HG02885 (cell line): ENCODE results near the gene ZC3H13.
"Not testable (repeated sequence)": the region's sequence is repeated elsewhere in the genome, so short reads cannot be mapped to it uniquely, and the experiment has no call there.

Source experiments
- ATAC-seq: cut with Tn5 transposase; IDR thresholded peaks from one replicate; pipeline ENCODE4 v1.9.1; 2021; ENCODE audit warnings: mild to moderate bottlenecking; ENCODE audit not compliant: unreplicated experiment, poor library complexity

Gene ZC3H13

DNA sequence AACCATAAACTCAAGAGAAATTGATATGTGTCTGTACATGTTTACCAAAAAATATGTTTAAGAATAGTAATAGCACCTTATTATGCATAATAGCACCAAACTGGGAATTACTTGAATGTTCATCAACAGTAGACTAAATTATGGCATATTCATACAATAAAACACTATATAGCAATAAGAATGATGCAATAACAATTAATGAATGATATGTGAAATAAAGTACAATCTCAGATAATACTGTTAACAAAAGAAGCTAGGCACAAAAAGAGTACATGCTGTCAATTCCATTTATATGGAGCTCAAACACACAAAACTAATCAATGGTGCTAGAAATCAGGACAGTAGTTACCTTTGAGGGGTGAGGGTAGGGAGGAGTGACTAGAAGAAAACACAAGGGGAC is 36.3 kb downstream of the ZC3H13 start:
- ATAC-seq = no peak

DNA sequence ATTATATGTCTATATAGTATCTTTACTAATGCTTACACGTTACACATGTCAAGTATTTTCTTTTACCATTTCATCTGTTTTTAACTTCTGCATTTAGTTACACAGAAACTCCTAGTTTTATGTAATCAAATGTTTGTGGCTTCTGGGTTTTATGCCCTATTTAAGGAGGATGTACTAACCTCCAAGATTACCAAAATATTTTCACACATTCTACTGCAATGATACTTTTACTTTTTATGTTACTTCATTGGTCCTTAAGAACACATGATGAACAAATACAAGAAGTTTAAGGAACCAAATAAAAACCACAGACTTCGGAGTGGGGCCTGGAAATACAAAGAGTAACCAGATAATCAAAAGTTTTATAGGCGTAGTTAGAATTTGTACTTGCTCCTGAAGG is 37.2 kb downstream of the ZC3H13 start:
- ATAC-seq = no peak

DNA sequence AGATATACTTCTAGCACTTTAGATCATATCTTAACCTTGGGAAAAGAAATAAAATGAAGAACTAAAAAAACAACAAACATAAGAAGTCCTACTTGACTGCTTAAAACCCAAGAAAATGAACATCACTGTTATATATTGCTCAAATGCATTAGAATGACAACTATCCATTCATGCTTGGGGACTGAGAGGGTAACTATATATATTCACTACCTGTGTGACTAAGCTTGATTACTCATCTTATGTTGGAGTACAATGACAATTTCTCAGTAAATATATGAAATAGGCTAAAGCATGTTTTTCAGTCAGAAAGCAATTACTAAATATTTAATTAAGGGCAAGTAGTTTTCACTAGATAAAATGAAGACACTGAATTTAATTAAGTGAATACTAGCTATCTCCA is 40.1 kb downstream of the ZC3H13 start:
- ATAC-seq = no peak

DNA sequence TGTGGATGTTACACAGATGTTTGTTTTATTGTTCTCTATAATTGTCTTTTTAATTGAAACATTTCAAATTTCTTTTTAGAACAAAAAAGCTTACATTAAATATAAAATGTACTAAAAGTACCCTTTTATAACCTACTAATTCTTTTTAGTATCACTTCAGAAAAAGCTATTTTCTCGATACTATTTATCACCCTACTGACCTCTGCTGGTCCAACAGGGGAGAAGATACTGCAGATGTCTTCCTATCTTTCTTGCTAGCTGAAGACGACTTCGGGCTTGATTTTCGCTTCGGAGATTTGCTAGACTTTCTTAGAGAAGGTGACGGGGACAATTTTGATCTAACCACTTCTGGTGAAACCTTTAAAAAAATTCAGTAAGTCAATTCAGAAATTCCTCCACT is 42.4 kb downstream of the ZC3H13 start:
- no peak for ATAC-seq

DNA sequence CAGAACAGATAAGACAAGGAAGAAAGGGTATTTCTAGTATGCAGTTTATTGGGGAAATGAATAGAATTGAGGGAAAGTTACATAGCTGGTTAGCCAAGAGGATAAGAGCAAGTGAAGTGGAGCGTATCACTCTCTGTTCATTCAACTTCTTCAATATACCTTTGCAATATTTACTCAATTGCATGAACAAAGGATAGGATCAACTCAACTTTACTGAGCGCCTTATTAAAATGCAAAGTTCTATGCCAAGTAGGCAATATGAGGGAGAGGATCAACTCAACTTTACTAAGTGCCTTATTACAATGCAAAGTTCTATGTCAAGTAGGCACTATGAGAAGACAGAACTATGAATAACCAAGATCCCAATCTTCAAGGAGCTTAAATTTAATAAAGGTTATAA is 43.9 kb downstream of the ZC3H13 start:
- no peak for ATAC-seq

DNA sequence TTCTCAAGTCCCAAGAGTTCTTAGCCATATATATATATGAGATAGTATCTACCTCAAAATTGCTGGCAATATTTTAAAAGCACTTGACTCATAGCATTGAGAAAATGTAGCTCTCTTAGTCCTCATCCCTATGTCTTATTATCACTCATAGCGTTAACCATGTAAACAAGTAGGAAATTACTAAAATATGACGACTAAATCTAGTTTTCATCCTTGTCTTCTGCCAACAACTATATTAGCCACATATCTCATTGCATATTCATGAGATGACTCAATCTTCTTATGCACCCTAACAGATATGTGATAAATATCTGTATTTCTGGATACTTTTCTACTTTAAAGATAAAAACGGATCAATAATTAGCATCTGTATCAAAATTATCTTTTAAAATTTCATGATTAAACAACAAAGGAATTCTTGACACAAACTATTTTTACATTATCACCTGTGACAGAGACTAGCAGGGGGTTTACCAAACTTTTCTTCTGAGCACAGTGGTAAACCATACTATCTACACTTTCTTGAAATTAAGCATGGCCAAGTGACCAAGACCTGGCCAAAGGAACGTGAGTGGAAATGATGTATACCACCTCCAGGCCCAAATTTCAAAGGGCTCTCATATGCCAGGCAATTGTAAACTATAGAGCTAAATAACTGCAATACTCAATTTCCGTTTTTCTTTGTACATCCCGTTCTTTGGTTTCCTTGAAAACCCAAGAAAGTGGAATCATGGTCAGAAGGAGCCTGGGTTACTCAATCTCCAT is 45.7 kb downstream of the ZC3H13 start:
- ATAC-seq = no peak

DNA sequence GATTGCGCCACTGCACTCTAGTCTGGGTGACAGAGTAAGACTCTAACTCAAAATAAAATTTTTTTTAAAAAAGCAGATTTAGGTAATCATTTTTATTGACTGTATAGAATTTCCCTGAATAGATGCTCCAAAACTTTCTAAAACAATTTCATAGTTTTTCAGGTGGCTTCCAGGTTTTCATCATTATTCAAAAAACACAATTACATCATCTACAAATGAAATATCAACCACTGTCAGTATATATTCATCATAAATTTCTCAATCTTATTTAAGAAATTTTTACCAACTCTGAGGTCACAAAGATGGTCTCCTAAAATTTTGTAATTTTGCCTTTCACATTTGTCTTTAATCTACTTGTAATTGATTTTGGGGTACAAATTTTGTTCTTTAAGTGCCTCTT is 48.1 kb downstream of the ZC3H13 start:
- no peak for ATAC-seq

DNA sequence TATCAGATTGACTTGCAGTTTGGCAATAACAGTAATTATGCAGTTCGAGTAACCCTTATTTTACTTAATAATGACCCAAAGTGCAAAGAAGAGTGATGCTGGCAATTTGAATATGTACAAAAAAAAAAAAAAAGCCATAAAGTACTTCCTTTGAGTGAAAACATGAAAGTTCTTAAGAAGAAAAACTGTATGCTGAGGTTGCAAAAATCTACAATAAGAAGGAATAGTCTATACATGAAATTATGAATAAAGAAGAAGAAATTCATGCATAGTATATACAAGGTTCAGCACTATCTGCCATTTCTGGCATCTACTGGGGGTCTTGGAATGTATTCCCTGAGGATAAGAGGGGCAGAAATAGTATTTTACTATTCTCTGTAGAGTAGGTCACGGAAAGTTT is 55.9 kb downstream of the ZC3H13 start:
- ATAC-seq = no peak

DNA sequence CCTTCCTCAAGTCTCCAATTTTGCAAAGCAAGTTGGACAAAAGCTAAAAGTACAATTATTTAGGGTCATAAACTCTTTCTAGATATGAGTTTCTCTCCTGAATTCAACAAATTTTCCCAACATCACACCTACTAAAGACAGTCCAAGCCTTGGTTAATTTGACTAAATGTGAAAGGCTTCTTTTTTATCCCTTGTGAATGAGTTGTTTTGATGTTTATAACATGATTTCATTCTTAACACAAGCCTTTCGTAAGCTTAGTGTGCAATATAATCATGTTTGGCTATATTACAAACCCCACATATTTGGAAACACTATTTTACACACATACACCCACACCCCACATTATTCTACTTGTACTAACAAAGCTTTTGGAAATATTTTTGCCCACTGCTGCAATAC is 57.3 kb downstream of the ZC3H13 start:
- ATAC-seq = no peak

DNA sequence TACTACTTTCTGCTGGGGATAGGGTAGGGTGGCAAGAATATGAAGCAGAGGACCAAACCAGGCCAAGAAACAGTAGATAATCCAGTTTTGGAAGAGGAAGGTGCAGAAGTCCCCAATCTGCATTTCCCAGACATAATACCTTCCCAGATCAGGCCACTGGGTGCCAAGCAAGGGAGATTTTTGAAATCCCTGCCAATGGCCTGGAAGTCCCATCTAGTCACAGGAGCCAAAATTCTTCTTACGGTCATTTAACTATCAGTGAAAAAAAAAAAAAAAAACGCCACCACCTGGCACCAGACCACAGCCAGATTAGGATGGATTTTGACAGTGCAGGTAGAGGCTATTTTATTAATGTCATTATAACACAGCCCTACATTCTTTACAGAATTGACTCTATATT is 57.8 kb downstream of the ZC3H13 start:
- no peak for ATAC-seq

DNA sequence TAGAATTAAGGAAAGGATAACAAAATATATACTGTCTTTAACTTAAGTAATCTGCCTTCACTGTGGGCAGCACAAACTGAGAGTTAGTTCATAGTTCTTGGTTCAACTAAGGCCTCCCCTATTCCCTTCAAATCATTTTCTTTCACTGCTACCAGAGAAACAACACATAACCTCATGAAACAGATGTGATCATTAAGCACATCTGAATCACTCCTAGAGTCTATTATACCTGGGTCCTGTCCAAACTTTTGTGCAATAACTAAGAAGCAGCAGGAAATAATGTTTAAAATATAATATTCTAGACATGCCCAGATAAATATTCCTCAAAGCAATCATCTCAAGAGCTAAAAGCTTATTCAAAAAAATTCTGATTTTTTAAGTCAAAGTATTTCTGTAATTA is 62.9 kb downstream of the ZC3H13 start:
- ATAC-seq = no peak

DNA sequence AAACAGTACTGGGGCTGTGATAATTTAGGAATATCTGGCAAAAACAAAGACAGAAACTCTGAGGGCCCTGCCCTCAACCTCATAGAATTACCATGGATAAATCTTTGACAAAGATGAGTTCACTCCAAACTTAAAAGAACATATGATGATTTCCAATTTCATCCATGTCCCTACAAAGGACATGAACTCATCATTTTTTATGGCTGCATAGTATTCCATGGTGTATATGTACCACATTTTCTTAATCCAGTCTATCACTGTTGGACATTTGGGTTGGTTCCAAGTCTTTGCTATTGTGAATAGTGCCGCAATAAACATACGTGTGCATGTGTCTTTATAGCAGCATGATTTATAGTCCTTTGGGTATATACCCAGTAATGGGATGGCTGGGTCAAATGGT is 71.4 kb downstream of the ZC3H13 start:
- ATAC-seq = not testable (repeated sequence)

DNA sequence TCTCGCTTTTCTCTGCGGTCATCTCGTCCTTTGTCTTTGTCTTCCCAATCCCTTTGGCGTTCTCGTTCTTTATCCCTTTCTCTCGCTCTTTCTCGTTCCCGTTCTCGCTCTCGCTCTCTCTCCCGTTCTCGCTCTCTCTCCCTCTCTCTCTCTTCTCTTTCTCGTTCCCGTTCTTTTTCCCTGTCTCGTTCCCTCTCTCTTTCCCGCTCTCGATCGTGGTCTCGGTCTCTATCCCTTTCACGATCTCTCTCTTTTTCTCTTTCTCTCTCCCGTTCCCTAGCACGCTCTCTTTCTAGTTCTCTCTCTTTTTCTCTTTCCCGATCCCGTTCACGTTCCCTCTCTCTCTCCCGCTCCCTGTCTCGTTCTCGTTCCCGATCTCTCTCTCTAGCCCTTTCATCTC is 77.2 kb downstream of the ZC3H13 start:
- ATAC-seq = no peak

DNA sequence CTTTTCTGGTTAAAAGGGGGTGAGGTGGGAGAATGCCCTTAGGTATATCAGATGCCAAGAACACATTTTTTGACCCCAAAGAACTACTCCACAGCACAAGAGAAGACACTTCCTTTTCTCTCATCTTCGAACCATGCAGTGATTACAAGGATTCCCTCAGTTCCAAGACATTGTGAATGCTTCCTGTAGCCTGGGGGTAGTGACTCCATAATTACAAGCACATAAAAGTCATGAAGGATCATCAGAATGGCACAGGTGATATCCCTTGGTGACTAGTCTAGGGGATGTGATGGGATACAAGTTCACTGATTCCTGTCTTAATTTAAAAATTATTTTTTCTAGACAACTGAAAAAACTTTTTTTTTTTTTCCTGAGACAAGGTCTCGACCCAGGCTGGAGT is 78.0 kb downstream of the ZC3H13 start:
- no peak for ATAC-seq

DNA sequence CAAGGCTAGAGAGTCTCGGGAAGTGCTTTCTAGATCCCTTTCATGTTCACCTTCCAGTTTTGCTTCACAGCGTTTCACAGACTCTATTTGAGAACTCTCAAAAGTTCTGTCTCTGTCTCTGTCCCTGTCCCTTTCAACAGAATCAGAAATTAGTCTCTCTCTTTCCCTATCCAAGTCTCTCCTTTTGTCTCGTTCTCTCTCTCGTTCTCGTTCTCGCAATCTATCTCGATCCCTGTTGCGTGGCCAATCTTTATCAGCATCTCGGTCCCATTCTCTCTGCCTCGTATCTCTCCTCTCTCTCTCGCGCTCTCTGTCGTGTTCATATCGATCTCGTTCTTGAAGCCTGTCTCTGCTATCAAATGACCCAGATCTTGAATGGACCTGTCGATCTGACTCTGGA is 85.0 kb downstream of the ZC3H13 start:
- no peak for ATAC-seq

DNA sequence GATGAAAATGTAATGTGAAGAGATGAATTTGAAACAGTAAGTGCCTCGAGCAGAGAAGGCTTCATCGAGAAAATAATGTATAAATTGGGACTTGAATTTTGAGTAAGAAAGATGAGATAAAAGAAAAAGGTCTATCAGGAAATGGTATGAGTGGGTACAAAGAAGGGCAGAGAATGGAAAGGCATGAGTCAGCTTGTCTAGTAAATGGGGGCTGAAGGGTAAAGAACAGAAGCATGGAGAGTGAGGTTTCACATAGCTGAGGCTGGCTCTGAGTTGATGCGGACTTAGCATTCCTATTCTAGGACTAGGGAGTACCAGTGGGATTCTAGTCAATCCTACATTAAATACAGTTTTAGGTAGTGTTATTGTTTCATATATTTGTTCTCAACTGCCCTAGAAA is 85.8 kb downstream of the ZC3H13 start:
- no peak for ATAC-seq

DNA sequence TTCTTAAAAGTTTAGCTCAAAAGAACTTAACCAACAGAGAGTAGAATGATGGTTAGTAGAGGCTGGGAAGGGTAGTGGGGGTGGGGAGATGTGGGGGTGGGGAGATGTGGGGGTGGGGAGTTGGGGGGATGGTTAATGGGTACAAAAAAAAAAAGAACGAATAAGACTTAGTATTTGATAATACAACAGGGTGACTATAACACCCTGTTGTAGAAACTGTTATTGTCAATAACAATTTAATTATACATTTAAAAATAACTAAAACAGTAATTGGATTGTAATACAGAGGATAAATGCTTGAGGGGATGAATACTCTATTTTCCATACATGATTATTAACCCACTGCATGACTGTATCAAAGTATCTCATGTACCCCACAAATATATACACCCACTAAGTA is 91.1 kb downstream of the ZC3H13 start:
- ATAC-seq = no peak

DNA sequence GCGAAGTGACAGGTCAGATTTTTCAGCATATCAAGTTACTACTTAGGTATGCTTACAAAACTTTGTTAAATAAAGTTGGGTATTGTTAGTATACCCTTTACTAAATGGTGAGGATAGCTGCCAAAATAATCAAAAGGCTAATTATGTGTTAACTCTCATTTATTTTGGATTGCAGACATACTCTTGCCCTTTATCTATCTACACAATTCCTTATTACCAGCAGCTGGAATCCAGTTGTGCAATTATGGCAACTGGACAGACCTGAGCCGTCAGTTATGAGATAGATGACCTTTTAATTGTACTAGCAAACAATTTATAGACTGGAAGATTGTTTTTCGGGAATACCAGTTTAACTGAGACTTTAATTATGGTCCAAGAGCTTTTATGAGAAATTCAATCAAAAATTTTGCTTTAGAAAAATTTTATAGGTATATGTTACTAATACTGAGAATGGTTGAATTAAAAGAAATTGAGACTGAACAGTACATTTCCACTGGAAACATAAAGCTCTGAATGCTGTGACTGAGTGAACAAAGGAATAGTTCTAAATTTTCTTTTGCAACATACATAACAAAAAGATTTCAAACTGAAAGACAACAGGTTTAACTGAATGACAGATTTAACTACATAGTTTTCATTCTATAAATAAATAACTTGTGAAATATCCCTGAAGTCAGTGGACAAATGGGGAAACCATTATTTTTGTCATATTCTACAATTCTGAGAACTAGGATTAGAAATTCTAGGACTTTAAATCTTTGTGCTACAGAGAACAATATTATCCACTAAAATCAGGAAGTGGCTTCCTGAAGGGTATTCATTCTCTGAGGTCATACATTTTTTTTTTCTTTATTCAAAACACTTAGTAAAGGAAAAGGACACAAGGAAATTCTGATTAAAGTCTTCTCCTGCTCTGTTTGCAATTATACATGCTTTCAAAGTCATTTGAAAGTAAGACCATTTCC is 97.4 kb downstream of the ZC3H13 start:
- no peak for ATAC-seq

DNA sequence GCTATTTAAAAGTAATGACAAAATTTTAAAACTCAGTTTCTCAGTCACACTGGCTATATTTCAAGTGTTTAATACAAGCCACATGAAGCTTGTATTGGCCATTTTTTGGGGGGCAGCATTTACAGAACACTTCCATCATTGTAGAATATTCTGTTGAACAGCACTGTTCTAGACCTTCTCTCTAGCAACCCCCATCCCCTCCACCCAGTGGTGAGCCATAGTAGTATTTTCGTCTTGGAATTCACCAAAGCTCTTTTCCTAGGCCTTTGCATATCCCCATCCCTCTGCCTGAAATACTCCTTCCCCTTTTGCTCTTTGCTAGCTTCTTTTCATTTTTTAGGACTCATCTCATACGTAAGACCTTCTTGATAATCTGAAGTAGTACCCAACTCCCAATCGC is 99.5 kb downstream of the ZC3H13 start:
- no peak for ATAC-seq

DNA sequence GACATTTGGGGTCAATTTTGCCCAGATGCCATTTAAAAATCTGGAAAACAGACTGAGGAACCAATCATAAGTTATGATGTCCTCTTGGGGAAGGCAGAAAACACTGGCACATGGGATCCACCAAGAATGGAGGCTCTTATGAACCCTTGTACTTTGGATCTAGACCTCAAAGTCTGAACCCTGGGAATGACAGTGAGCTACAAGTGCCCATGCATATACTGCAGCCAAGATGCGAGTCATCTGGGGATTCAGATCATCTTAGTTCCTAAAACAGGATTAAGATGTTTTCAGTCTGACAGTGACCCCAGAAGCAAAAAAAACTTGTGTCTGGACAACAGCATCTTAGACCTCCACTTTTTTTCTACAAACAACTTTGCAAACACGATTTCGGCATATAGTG is 100.8 kb downstream of the ZC3H13 start:
- ATAC-seq = no peak

DNA sequence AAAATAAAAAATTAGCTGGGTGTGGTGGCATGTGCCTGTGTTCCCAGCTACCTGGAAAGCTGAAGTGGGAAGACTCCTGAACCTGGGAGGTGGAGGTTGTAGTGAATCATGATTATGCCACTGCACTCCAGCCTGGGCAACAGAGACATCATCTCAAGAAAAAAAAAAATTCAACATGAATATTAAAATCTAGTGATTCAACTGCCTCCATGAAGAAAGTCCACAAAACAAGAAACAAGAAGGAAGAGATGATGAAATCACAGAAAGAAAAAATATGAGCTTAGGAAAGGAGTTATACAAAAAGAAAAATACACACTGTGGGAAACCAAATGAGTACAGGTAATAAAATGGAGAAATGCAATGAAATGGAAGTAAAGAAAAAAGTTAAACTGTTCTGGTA is 101.4 kb downstream of the ZC3H13 start:
- ATAC-seq = no peak
